ENCODE measurements around the gene HECTD4.
"Not testable (repeated sequence)": the region's sequence is repeated elsewhere in the genome, so short reads cannot be mapped to it uniquely, and the experiment has no call there.

The HECTD4 gene

DNA sequence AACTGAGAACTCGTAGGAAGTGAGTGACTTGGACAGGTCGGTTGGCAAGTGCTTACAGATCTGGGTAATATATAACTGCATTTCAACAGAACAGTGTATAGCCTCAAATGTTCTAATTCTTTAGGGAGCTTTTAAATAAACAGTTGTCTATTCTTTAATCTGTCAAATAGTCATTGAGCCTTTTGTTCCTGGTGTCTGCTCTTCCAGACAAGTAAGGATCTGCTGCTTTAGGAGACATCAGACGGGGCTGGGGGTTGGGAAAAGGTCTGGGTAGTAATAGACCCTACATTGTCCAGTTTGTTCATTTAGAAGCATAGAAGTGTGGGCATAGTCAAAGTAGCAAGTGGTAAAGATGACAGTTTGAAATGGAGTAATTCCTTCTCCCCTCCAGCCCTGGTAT lies 38.5 kb upstream of the HECTD4 start:
- Histone ChIP-seq H3K36me3 (peaks cover 0 to 37% (median 20%) of the 10 kb centered on the region in 11 experiments; a peak in 19 of 22 replicates), H3K27ac (no peak overlapping the region), H4K20me1 (peaks cover 54 to 68% (median 62%) of the 10 kb centered on the region in 11 experiments), H3K9ac (peak overlapping the region in 8 of 11 experiments; percentile 9 to 98 (median 96); a peak in 7 of 22 replicates), H3K27me3 (no peaks in the 10 kb centered on the region), H3K4me3 (peak overlapping the region in 4 of 10 experiments; percentile 86 to 99 (median 95); a peak in 2 of 20 replicates), H3K9me3 (replicated peaks in 1 of 11) (no peaks in the 10 kb centered on the region), H3K4me2 (peak overlapping the region; percentile 77 to 95 (median 88)), H3K4me1 (peaks cover 27 to 54% (median 36%) of the 10 kb centered on the region in 10 experiments)
- TF ChIP-seq Cebpa-rat (IDR thresholded peaks at IDR 0.05) = no peak

DNA sequence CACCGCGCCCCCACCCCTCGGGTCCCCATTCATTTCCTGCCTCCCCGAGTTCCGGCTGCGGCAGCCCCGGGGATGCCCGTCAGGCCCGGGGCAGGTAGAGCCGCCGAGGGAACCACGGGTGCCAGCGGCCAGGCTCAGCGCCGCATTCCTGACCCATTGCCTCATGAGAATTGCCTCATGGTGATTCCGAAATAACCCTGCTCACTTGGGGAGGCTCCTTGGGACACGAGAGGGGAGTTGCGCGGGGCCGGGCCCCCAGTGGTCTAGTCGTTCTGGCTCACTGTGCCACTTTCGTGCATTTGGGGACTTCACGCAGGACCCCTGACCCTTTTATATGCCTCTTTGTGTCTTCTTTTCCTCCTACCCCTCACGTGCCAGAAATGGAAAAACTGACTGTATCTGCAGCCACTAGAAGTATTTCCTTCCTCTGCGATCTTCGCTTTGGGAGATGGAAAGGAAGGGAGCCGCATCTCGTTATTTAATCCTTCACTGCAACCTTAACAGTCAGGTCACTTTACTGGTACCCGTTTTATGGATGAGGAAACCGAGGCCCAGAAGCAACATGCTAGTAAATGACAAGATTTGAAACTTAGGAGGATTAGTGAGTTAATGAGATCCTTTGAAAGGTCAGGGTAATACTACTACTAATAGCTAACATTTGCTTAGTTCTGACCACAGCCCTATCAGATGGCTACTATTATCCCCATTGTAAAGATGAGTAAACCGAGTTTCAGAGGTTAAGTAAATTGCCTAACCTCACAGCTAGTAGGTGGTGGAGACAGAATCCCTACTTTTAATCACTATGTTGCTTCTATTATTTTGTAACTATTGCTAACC lies 37.3 kb upstream of the HECTD4 start:
- H3K9me3 ChIP-seq (replicated peaks in 1 of 11) = no peaks in the 10 kb centered on the region
- TF ChIP-seq Cebpa-rat (IDR thresholded peaks at IDR 0.05) = peak in 2 of 11 experiments; percentile 22 to 56; a peak in 2 of 22 replicates
- H3K9ac ChIP-seq = peak overlapping the region; percentile 92 to 98 (median 96)
- H4K20me1 ChIP-seq = peaks cover 47 to 56% (median 50%) of the 10 kb centered on the region in 11 experiments
- peak overlapping the region; percentile 77 to 95 (median 88) for H3K4me2 ChIP-seq
- H3K4me1 ChIP-seq = peaks cover 27 to 53% (median 36%) of the 10 kb centered on the region in 10 experiments
- peak overlapping the region; percentile 77 to 99 (median 93) for H3K4me3 ChIP-seq
- H3K27me3 ChIP-seq = no peaks in the 10 kb centered on the region
- H3K27ac ChIP-seq = peak overlapping the region; percentile 92 to 96 (median 95)
- H3K36me3 ChIP-seq = peaks cover 0 to 33% (median 20%) of the 10 kb centered on the region in 11 experiments; a peak in 13 of 22 replicates

DNA sequence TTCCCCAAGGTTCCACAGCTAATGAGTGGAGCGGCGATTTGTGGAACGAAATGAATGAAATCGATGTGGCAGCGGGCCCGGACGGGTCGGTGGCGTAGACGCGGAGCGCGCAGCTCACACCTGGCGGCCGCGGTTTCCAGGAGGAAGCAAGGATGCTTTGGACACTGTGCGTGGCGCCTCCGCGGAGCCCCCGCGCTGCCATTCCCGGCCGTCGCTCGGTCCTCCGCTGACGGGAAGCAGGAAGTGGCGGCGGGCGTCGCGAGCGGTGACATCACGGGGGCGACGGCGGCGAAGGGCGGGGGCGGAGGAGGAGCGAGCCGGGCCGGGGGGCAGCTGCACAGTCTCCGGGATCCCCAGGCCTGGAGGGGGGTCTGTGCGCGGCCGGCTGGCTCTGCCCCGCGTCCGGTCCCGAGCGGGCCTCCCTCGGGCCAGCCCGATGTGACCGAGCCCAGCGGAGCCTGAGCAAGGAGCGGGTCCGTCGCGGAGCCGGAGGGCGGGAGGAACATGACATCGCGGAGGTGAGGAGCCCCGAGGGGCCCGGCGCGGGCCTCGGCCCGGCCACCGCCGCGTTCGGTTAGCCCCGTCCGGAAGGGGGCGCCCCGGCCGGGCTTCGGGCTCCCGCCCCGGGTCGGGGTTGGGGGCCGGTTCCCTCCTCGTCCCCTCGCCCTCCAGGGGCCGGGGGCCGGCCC lies 36.5 kb upstream of the HECTD4 start, which contains the start of gene PTPN11:
Gene PTPN11, plus strand, starts transcription at position 340 of the 689 bp plus-strand sequence. Its CDS starts 165 bp downstream, at position 505.
- Histone ChIP-seq H3K27ac (peak within 1 kb of the TSS; percentile 92 to 96 (median 95)), H4K20me1 (peaks cover 39 to 48% (median 42%) of the 10 kb centered on the region in 11 experiments), H3K4me2 (peak within 1 kb of the TSS; percentile 78 to 95 (median 89)), H3K9me3 (replicated peaks in 1 of 11) (no peaks in the 10 kb centered on the region), H3K27me3 (no peaks in the 10 kb centered on the region), H3K4me3 (peak within 1 kb of the TSS; percentile 77 to 99 (median 93)), H3K4me1 (peaks cover 27 to 45% (median 33%) of the 10 kb centered on the region in 10 experiments), H3K36me3 (peaks cover 0 to 33% (median 20%) of the 10 kb centered on the region in 11 experiments; a peak in 13 of 22 replicates), H3K9ac (peak within 1 kb of the TSS; percentile 92 to 98 (median 96))
- no peak for TF ChIP-seq Cebpa-rat (IDR thresholded peaks at IDR 0.05)

DNA sequence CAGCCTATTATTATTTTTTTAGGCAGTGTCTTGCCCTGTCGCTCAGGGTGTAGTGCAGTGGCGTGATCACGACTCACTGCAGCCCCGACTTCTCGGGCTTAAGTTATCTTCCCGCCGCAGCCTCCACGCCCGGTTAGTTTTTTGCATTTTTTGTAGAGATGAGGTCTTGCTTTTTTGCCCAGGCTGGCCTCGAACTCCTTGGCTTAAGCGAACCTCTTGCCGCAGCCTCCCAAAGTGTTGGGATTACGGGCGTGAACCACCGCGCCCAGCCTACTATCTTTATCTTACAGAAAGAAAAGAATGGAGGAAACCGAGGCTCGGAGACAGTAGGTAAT lies 36.0 kb upstream of the HECTD4 start:
- Histone ChIP-seq H3K4me2 (peak overlapping the region; percentile 67 to 90 (median 86)), H3K36me3 (peaks cover 0 to 29% (median 18%) of the 10 kb centered on the region in 11 experiments; a peak in 13 of 22 replicates), H3K4me1 (peaks cover 27 to 44% (median 33%) of the 10 kb centered on the region in 10 experiments), H3K4me3 (peak overlapping the region; percentile 77 to 99 (median 93)), H3K27ac (peak overlapping the region; percentile 92 to 96 (median 95)), H4K20me1 (peaks cover 34 to 43% (median 37%) of the 10 kb centered on the region in 11 experiments), H3K9me3 (replicated peaks in 1 of 11) (no peaks in the 10 kb centered on the region), H3K9ac (peak overlapping the region; percentile 92 to 98 (median 96)), H3K27me3 (no peaks in the 10 kb centered on the region)
- TF ChIP-seq Cebpa-rat (IDR thresholded peaks at IDR 0.05) = no peak

- Histone ChIP-seq H3K4me1 (peaks cover 15 to 27% (median 17%) of the 10 kb centered on the region in 10 experiments), H3K4me2 (peak overlapping the region in 1 of 11 experiments; percentile 3; a peak in 2 of 22 replicates)
Measured at GRCh38 chr12:112415457-112415856, 33.2 kb upstream of the HECTD4 start.

GRCh38 chr12:112413855-112414625 lies 31.8 kb upstream of the HECTD4 start:
- no peaks in the 10 kb centered on the region for H3K36me3 ChIP-seq
- no peaks in the 10 kb centered on the region for H3K27me3 ChIP-seq
- no peak for TF ChIP-seq Cebpa-rat (IDR thresholded peaks at IDR 0.05)
- peaks cover 6 to 17% (median 8%) of the 10 kb centered on the region in 10 experiments; a peak in 17 of 20 replicates for H3K4me1 ChIP-seq
- peaks cover 0 to 1% (median 0%) of the 10 kb centered on the region in 11 experiments; a peak in 2 of 22 replicates for H4K20me1 ChIP-seq
- no peak overlapping the region for H3K4me3 ChIP-seq
- no peak overlapping the region for H3K4me2 ChIP-seq
- H3K9ac ChIP-seq = peak overlapping the region in 5 of 11 experiments; percentile 15 to 53 (median 35); a peak in 2 of 22 replicates
- H3K9me3 ChIP-seq (replicated peaks in 1 of 11) = no peaks in the 10 kb centered on the region
- H3K27ac ChIP-seq = peak overlapping the region in 1 of 11 experiments; percentile 15; a peak in 1 of 22 replicates

More at GRCh38 chr12:112415457-112415856, 33.2 kb upstream of the HECTD4 start:
- H3K9ac ChIP-seq; H3K4me3 ChIP-seq; H3K27me3 ChIP-seq; H3K36me3 ChIP-seq; H3K9me3 ChIP-seq (replicated peaks in 1 of 11): not testable (repeated sequence)
- Histone ChIP-seq H4K20me1 (peaks cover 7 to 16% (median 9%) of the 10 kb centered on the region in 11 experiments; a peak in 20 of 22 replicates), H3K27ac (peak overlapping the region in 3 of 11 experiments; percentile 48 to 53 (median 51); a peak in 4 of 22 replicates)

- Histone ChIP-seq H3K4me1 (peaks cover 21 to 31% (median 26%) of the 10 kb centered on the region in 10 experiments), H3K4me3 (peak overlapping the region in 2 of 10 experiments; percentile 68 to 69; a peak in 4 of 20 replicates), H3K4me2 (no peak overlapping the region; a peak in 1 of 22 replicates), H4K20me1 (peaks cover 33 to 40% (median 36%) of the 10 kb centered on the region in 11 experiments), H3K27me3 (no peaks in the 10 kb centered on the region), H3K9me3 (replicated peaks in 1 of 11) (no peaks in the 10 kb centered on the region), H3K27ac (peak overlapping the region in 3 of 11 experiments; percentile 92 to 100 (median 94); a peak in 6 of 22 replicates), H3K9ac (peak overlapping the region in 1 of 11 experiments; percentile 98; a peak in 1 of 22 replicates), H3K36me3 (peaks cover 34 to 39% (median 38%) of the 10 kb centered on the region in 11 experiments)
- no peak for TF ChIP-seq Cebpa-rat (IDR thresholded peaks at IDR 0.05)
Measured at GRCh38 chr12:112409906-112410244, 27.6 kb upstream of the HECTD4 start.

Data from BLaER1 treated with 17β-estradiol and CSF1 and Interleukin-3, amounts not matched to agents 10 nM and 100 nM (cell line).